Measurements from ENCODE around the gene NLRP7.
"Not testable (repeated sequence)": the region's sequence is repeated elsewhere in the genome, so short reads cannot be mapped to it uniquely, and the experiment has no call there.

Gene NLRP7

GRCh38 chr19:54938906-54939305 lies 8.4 kb downstream of the NLRP7 start:
- no peak overlapping the region for H3K4me3 ChIP-seq (ENCODE audit: low read length)
- no peak for TF ChIP-seq ZNF274 (IDR thresholded peaks at IDR 0.05; ENCODE audit: low read depth, low read length)

GRCh38 chr19:54937926-54938325 lies 9.4 kb downstream of the NLRP7 start:
- no peak for TF ChIP-seq ZNF274 (IDR thresholded peaks at IDR 0.05; ENCODE audit: low read depth, low read length)
- no peak overlapping the region for H3K4me3 ChIP-seq (ENCODE audit: low read length)

GRCh38 chr19:54928299-54928698 lies 19.0 kb downstream of the NLRP7 start:
- no peak overlapping the region for H3K4me3 ChIP-seq (ENCODE audit: low read length)
- no peak for TF ChIP-seq ZNF274 (IDR thresholded peaks at IDR 0.05; ENCODE audit: low read depth, low read length)

- no peak overlapping the region for H3K4me3 ChIP-seq (ENCODE audit: low read length)
- no peak for TF ChIP-seq ZNF274 (IDR thresholded peaks at IDR 0.05; ENCODE audit: low read depth, low read length)
Measured at GRCh38 chr19:54923276-54923675, 24.1 kb downstream of the NLRP7 start.

- TF ChIP-seq ZNF274 (IDR thresholded peaks at IDR 0.05; ENCODE audit: low read depth, low read length): no peak
- no peak overlapping the region for H3K4me3 ChIP-seq (ENCODE audit: low read length)
Measured at GRCh38 chr19:54921082-54921481, 26.2 kb downstream of the NLRP7 start.

GRCh38 chr19:54919646-54920563 lies 27.4 kb downstream of the NLRP7 start:
- H3K4me3 ChIP-seq (ENCODE audit: low read length): not testable (repeated sequence)

GRCh38 chr19:54918499-54918898 lies 28.8 kb downstream of the NLRP7 start:
- TF ChIP-seq ZNF274 (IDR thresholded peaks at IDR 0.05; ENCODE audit: low read depth, low read length): no peak
- no peak overlapping the region for H3K4me3 ChIP-seq (ENCODE audit: low read length)

GRCh38 chr19:54916822-54917221 lies 30.5 kb downstream of the NLRP7 start:
- TF ChIP-seq ZNF274 (IDR thresholded peaks at IDR 0.05; ENCODE audit: low read depth, low read length): no peak

GRCh38 chr19:54907899-54908298 lies 39.4 kb downstream of the NLRP7 start:
- H3K4me3 ChIP-seq (ENCODE audit: low read length): not testable (repeated sequence)

More at GRCh38 chr19:54916822-54917221, 30.5 kb downstream of the NLRP7 start:
- H3K4me3 ChIP-seq (ENCODE audit: low read length): no peak overlapping the region

- no peak overlapping the region for H3K4me3 ChIP-seq (ENCODE audit: low read length)
- TF ChIP-seq ZNF274 (IDR thresholded peaks at IDR 0.05; ENCODE audit: low read depth, low read length): no peak
Measured at GRCh38 chr19:54906819-54907218, 40.5 kb downstream of the NLRP7 start.

GRCh38 chr19:54905803-54906511 lies 41.4 kb downstream of the NLRP7 start, which contains the start of gene NCR1:
NCR1 (plus strand) TSS chr19:54906148; CDS start chr19:54906188, 40 bp downstream.
- TF ChIP-seq ZNF274 (IDR thresholded peaks at IDR 0.05; ENCODE audit: low read depth, low read length): no peak
- no peak within 1 kb of the TSS for H3K4me3 ChIP-seq (ENCODE audit: low read length)

- TF ChIP-seq ZNF274 (IDR thresholded peaks at IDR 0.05; ENCODE audit: low read depth, low read length): no peak
- no peak overlapping the region for H3K4me3 ChIP-seq (ENCODE audit: low read length)
Measured at GRCh38 chr19:54905421-54905802, 41.9 kb downstream of the NLRP7 start.

- not testable (repeated sequence) for H3K4me3 ChIP-seq (ENCODE audit: low read length)
Measured at GRCh38 chr19:54904261-54904660, 43.1 kb downstream of the NLRP7 start.

GRCh38 chr19:54903303-54903702 lies 44.0 kb downstream of the NLRP7 start:
- TF ChIP-seq ZNF274 (IDR thresholded peaks at IDR 0.05; ENCODE audit: low read depth, low read length): no peak
- no peak overlapping the region for H3K4me3 ChIP-seq (ENCODE audit: low read length)

- no peak for TF ChIP-seq ZNF274 (IDR thresholded peaks at IDR 0.05; ENCODE audit: low read depth, low read length)
- H3K4me3 ChIP-seq (ENCODE audit: low read length): no peak overlapping the region
Measured at GRCh38 chr19:54902061-54902460, 45.3 kb downstream of the NLRP7 start.

- not testable (repeated sequence) for H3K4me3 ChIP-seq (ENCODE audit: low read length)
Measured at GRCh38 chr19:54901153-54901552, 46.2 kb downstream of the NLRP7 start.

GRCh38 chr19:54899646-54900045 lies 47.7 kb downstream of the NLRP7 start:
- not testable (repeated sequence) for H3K4me3 ChIP-seq (ENCODE audit: low read length)

GRCh38 chr19:54898685-54899084 lies 48.6 kb downstream of the NLRP7 start:
- H3K4me3 ChIP-seq (ENCODE audit: low read length): not testable (repeated sequence)

Data from GM08714 (cell line).